HepG2 (cell line): ENCODE measurements around the gene NAA38. TPM values are rescaled to one million over a fixed set of nuclear protein-coding genes. Genes with fewer than 3 reads are reported as not detected.

Source experiments
- ATAD3A ChIP-seq: sonication (generic); formaldehyde crosslinking; IDR thresholded peaks from 2 replicates; pipeline ENCODE4 v1.4.0; 2020; ENCODE audit warnings: missing genetic modification reagents
- ATF7-NPFF ChIP-seq: sonication (generic); formaldehyde crosslinking; IDR thresholded peaks from 2 replicates; pipeline ENCODE4 v1.8.1; 2023; ENCODE audit warnings: mild to moderate bottlenecking, low read depth, missing genetic modification reagents, moderate library complexity
- BRCA1 ChIP-seq: sonication (generic); formaldehyde crosslinking; IDR thresholded peaks from 2 replicates; pipeline ENCODE4 v1.4.0; 2020; ENCODE audit warnings: missing genetic modification reagents
- CENPX ChIP-seq: sonication (generic); formaldehyde crosslinking; IDR thresholded peaks from 2 replicates; pipeline ENCODE4 v1.9.0; 2021; ENCODE audit warnings: mild to moderate bottlenecking, missing genetic modification reagents, moderate library complexity
- ERF ChIP-seq: IDR thresholded peaks from 2 replicates; pipeline ENCODE4 v1.6.1; 2018; ENCODE audit warnings: missing biosample characterization, missing genetic modification reagents
- HNF4G ChIP-seq, 2 experiments: sonication (generic) in 1 of 2; formaldehyde crosslinking in 1 of 2; IDR thresholded peaks; 2 replicates each; pipeline versions ENCODE4 v1.4.0 to v1.6.1; 2011 to 2020; ENCODE audit warnings: borderline replicate concordance in 2 of 2, low read depth in 2 of 2, mild to moderate bottlenecking in 2 of 2, low read length in 1 of 2, missing genetic modification reagents in 1 of 2, moderate library complexity in 1 of 2
- KAT8 ChIP-seq: IDR thresholded peaks from 2 replicates; pipeline ENCODE4 v1.6.1; 2016; ENCODE audit warnings: missing genetic modification reagents, missing compliant biosample characterization
- MBD4 ChIP-seq: IDR thresholded peaks from 2 replicates; pipeline ENCODE4 v1.6.1; 2012; ENCODE audit warnings: low read length, inconsistent platforms, borderline replicate concordance
- RCOR2 ChIP-seq: IDR thresholded peaks from 2 replicates; pipeline ENCODE4 v1.6.1; 2016; ENCODE audit warnings: missing biosample characterization, missing genetic modification reagents
- RFXANK ChIP-seq: IDR thresholded peaks from 2 replicates; pipeline ENCODE4 v1.6.1; 2016
- STAG1 ChIP-seq: sonication (generic); formaldehyde crosslinking; IDR thresholded peaks from 2 replicates; pipeline ENCODE4 v1.4.0; 2020; ENCODE audit warnings: missing genetic modification reagents
- ZFP82 ChIP-seq: sonication (generic); formaldehyde crosslinking; IDR thresholded peaks from 2 replicates; pipeline ENCODE4 v1.5.1; 2020; ENCODE audit warnings: mild to moderate bottlenecking, missing genetic modification reagents, borderline replicate concordance
- ZMYM4 ChIP-seq: sonication (generic); formaldehyde crosslinking; IDR thresholded peaks from 2 replicates; pipeline ENCODE4 v1.8.1; 2023; ENCODE audit warnings: mild to moderate bottlenecking, missing genetic modification reagents
- ZNF232 ChIP-seq: sonication (generic); formaldehyde crosslinking; IDR thresholded peaks from 2 replicates; pipeline ENCODE4 v1.4.0; 2020; ENCODE audit warnings: missing genetic modification reagents, borderline replicate concordance
- ZNF234 ChIP-seq: sonication (generic); formaldehyde crosslinking; conservative IDR thresholded peaks from 2 replicates; pipeline ENCODE4 v1.5.1; 2020; ENCODE audit warnings: mild to moderate bottlenecking, missing genetic modification reagents
- ZNF510 ChIP-seq: sonication (generic); formaldehyde crosslinking; IDR thresholded peaks from 2 replicates; pipeline ENCODE4 v1.4.0; 2020; ENCODE audit warnings: low read depth, mild to moderate bottlenecking, missing genetic modification reagents
- ZNF598 ChIP-seq: sonication (generic); formaldehyde crosslinking; IDR thresholded peaks from 2 replicates; pipeline ENCODE4 v1.5.1; 2020; ENCODE audit warnings: mild to moderate bottlenecking, missing genetic modification reagents, borderline replicate concordance
- ZNF644 ChIP-seq: IDR thresholded peaks from 2 replicates; pipeline ENCODE4 v1.6.1; 2016; ENCODE audit warnings: low read depth
- ZNF674 ChIP-seq: sonication (generic); formaldehyde crosslinking; IDR thresholded peaks from 2 replicates; pipeline ENCODE4 v1.5.0; 2020; ENCODE audit warnings: low read depth, mild to moderate bottlenecking, missing genetic modification reagents
- ZNF768 ChIP-seq: sonication (generic); formaldehyde crosslinking; IDR thresholded peaks from 2 replicates; pipeline ENCODE4 v1.4.0; 2020; ENCODE audit warnings: missing genetic modification reagents
- ZNF883 ChIP-seq: sonication (generic); formaldehyde crosslinking; IDR thresholded peaks from 2 replicates; pipeline ENCODE4 v1.5.1; 2020; ENCODE audit warnings: mild to moderate bottlenecking, missing genetic modification reagents; ENCODE audit errors: not compliant biosample characterization
- polyA plus RNA-seq, 8 experiments: library from polyadenylated mRNA; depleted of rRNA in 3 of 8; stranded (reverse) in 7 of 8; unstranded in 1 of 8; fragments of >200 nt; fragmentation: Illumina TruSeq in 4 of 8; extraction: Trizol in 4 of 8; gene quantifications; 2 replicates each; pipeline versions ENCODE4 v1.2.1 to v1.2.3, GENCODE V29; 2011 to 2016; ENCODE audit warnings: low read depth in 4 of 8, missing spikeins in 1 of 8, mixed read lengths in 1 of 8; ENCODE audit not compliant: insufficient read depth in 1 of 8
- total RNA-seq, 5 experiments: library from RNA; depleted of rRNA; stranded (reverse); fragments of >200 nt; fragmentation: Illumina TruSeq; extraction: Trizol; gene quantifications; 2 replicates each; pipeline ENCODE4 v1.2.3, GENCODE V29; 2016; ENCODE audit warnings: low read depth in 1 of 5
- TF ChIP-seq, protein P1 (sequence below): sonication (generic); formaldehyde crosslinking; IDR thresholded peaks from 2 replicates; pipeline ENCODE4 v1.5.1; 2020; ENCODE audit warnings: mild to moderate bottlenecking, missing genetic modification reagents, borderline replicate concordance
- TF ChIP-seq, protein P2 (sequence below): sonication (generic); formaldehyde crosslinking; IDR thresholded peaks from 2 replicates; pipeline ENCODE4 v1.5.0; 2020; ENCODE audit warnings: mild to moderate bottlenecking, missing genetic modification reagents
- TF ChIP-seq, protein P3 (sequence below): IDR thresholded peaks from 2 replicates; pipeline ENCODE4 v1.6.1; 2012; ENCODE audit warnings: inconsistent platforms
- TF ChIP-seq, protein P4 (sequence below): IDR thresholded peaks from 2 replicates; pipeline ENCODE4 v1.6.1; 2012; ENCODE audit warnings: low read length, improper control_type of control experiment

Gene NAA38
- total and polyA plus RNA-seq, 2 of the 13 experiments (the other 11 are each of a cell fraction or from before 2014, with no cell fraction given): 46.9 to 91.6 TPM

DNA sequence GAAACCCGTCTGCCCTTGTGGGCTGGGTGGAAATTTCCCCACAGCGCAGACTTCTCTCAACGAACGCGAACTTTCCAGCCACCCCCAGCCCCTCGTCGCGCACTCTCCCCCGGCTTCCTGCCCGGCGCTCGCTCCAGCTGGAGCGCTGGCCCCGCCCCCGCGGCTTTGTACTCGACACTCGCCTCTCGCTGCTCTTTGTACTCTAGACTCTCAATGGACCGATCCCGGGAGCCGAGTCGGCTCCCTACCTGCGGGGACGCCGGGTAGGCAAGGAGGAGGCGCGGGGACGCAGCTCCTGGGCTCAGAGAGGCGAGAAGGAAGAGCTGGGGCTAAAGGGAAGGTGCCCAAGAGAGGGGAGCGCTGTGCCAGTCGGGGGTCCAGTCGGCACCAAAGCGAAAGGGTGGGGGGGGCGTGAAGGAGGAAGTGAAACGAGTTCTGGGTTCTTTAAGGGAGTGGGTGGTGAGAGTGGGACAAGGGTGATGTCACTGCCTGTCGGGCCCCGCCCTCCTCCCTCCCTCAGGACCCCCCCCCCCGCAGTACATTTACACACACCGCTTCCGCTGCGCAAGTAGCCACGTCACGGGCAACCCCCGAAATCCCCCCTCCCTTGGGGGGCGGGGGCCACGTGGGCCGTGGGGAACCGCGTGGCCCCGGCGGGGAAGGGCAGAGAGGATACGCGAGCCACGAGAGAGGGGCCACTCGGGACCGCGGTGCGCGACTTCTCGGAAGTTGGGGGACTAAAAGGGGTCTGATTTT, 13.6 kb downstream of the NAA38 start (continued):
- TF ChIP-seq HNF4G (IDR thresholded peaks at IDR 0.05; ENCODE audit: borderline replicate concordance, low read depth, low read length): peak; percentile 85
- TF ChIP-seq HNF4G (CRISPR knock-in tag; IDR thresholded peaks at IDR 0.05; ENCODE audit: borderline replicate concordance, low read depth): no peak
- no peak for TF ChIP-seq CENPX (CRISPR knock-in tag)
- no peak for TF ChIP-seq ZNF232 (CRISPR knock-in tag)
- TF ChIP-seq ERF (CRISPR knock-in tag): no peak
- TF ChIP-seq RCOR2 (CRISPR knock-in tag): no peak
- no peak for TF ChIP-seq ZNF510 (CRISPR knock-in tag)
- no peak for TF ChIP-seq ZNF598 (CRISPR knock-in tag)
- TF ChIP-seq ZNF883 (CRISPR knock-in tag): peak; percentile 53
- TF ChIP-seq STAG1: no peak
- TF ChIP-seq, protein P1, sequence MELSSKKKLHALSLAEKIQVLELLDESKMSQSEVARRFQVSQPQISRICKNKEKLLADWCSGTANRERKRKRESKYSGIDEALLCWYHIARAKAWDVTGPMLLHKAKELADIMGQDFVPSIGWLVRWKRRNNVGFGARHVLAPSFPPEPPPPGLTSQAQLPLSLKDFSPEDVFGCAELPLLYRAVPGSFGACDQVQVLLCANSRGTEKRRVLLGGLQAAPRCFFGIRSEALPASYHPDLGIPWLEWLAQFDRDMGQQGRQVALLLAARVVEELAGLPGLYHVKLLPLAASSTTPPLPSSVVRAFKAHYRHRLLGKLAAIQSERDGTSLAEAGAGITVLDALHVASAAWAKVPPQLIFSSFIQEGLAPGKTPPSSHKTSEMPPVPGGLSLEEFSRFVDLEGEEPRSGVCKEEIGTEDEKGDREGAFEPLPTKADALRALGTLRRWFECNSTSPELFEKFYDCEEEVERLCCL (CRISPR knock-in tag): no peak
- no peak for TF ChIP-seq MBD4
- TF ChIP-seq, protein P2, sequence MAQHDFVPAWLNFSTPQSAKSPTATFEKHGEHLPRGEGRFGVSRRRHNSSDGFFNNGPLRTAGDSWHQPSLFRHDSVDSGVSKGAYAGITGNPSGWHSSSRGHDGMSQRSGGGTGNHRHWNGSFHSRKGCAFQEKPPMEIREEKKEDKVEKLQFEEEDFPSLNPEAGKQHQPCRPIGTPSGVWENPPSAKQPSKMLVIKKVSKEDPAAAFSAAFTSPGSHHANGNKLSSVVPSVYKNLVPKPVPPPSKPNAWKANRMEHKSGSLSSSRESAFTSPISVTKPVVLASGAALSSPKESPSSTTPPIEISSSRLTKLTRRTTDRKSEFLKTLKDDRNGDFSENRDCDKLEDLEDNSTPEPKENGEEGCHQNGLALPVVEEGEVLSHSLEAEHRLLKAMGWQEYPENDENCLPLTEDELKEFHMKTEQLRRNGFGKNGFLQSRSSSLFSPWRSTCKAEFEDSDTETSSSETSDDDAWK (CRISPR knock-in tag): no peak
- TF ChIP-seq RFXANK (CRISPR knock-in tag): no peak
- TF ChIP-seq BRCA1 (CRISPR knock-in tag): no peak
- TF ChIP-seq ZNF768 (CRISPR knock-in tag): no peak
- TF ChIP-seq ZNF234 (CRISPR knock-in tag): 0 out of 2 replicates have a peak, but pooled peaks have one; percentile 52
- TF ChIP-seq ZNF644 (CRISPR knock-in tag): no peak
- no peak for TF ChIP-seq ZFP82
- TF ChIP-seq, protein P3, sequence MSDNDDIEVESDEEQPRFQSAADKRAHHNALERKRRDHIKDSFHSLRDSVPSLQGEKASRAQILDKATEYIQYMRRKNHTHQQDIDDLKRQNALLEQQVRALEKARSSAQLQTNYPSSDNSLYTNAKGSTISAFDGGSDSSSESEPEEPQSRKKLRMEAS: peak; percentile 75
- TF ChIP-seq ATF7-NPFF (CRISPR knock-in tag): no peak
- TF ChIP-seq ZNF674 (CRISPR knock-in tag): no peak
- no peak for TF ChIP-seq ATAD3A (CRISPR knock-in tag)
- TF ChIP-seq ZMYM4: peak; percentile 42; the same call in 1 of the 2 replicates
- 0 out of 2 replicates have a peak, but pooled peaks have one; percentile 43 for TF ChIP-seq KAT8
- TF ChIP-seq, protein P4, sequence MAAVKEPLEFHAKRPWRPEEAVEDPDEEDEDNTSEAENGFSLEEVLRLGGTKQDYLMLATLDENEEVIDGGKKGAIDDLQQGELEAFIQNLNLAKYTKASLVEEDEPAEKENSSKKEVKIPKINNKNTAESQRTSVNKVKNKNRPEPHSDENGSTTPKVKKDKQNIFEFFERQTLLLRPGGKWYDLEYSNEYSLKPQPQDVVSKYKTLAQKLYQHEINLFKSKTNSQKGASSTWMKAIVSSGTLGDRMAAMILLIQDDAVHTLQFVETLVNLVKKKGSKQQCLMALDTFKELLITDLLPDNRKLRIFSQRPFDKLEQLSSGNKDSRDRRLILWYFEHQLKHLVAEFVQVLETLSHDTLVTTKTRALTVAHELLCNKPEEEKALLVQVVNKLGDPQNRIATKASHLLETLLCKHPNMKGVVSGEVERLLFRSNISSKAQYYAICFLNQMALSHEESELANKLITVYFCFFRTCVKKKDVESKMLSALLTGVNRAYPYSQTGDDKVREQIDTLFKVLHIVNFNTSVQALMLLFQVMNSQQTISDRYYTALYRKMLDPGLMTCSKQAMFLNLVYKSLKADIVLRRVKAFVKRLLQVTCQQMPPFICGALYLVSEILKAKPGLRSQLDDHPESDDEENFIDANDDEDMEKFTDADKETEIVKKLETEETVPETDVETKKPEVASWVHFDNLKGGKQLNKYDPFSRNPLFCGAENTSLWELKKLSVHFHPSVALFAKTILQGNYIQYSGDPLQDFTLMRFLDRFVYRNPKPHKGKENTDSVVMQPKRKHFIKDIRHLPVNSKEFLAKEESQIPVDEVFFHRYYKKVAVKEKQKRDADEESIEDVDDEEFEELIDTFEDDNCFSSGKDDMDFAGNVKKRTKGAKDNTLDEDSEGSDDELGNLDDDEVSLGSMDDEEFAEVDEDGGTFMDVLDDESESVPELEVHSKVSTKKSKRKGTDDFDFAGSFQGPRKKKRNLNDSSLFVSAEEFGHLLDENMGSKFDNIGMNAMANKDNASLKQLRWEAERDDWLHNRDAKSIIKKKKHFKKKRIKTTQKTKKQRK: no peak
